ENCODE measurements around the gene SEC61A2. TPM values are rescaled to one million over a fixed set of nuclear protein-coding genes. Genes with fewer than 3 reads are reported as not detected.

Gene SEC61A2
- total RNA-seq, 4 donors from 2014 or later, result 4.1 to 8.5 (median 7.4) TPM

DNA sequence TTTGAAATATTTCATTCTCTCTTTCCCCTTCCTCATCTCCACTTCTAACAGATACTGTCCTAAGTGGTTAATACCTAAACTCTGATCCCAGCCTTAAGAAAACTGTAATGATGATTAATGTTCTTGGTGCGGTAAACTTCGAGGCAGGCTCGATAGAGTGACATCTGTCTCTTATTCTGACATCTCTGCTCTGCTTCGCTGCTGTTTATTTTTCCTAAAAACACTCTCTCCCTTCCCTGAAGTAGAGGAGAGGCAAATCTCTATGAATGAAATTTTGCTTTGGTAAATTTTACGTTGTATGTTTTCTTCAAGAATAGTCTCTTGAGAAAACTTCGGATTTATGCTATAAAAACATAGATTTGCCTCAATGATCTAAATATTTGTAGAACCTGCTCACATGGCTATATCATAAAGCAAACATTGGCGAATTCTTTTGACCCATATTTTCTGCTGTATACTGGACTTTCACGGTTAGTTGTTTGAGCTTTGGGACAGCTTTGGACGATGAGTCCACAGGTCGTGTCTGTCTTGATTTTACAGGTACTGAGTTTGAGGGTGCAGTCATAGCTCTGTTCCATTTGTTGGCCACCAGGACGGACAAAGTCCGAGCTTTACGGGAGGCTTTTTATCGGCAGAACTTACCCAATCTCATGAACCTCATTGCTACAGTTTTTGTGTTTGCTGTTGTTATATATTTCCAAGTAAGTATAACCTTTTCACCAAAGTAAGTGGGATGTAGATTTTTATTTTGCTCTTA is 27.1 kb downstream of the SEC61A2 start:
- TF ChIP-seq, protein P1, sequence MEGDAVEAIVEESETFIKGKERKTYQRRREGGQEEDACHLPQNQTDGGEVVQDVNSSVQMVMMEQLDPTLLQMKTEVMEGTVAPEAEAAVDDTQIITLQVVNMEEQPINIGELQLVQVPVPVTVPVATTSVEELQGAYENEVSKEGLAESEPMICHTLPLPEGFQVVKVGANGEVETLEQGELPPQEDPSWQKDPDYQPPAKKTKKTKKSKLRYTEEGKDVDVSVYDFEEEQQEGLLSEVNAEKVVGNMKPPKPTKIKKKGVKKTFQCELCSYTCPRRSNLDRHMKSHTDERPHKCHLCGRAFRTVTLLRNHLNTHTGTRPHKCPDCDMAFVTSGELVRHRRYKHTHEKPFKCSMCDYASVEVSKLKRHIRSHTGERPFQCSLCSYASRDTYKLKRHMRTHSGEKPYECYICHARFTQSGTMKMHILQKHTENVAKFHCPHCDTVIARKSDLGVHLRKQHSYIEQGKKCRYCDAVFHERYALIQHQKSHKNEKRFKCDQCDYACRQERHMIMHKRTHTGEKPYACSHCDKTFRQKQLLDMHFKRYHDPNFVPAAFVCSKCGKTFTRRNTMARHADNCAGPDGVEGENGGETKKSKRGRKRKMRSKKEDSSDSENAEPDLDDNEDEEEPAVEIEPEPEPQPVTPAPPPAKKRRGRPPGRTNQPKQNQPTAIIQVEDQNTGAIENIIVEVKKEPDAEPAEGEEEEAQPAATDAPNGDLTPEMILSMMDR (IDR thresholded peaks at IDR 0.05), result no peak
- TF ChIP-seq EP300 (IDR thresholded peaks at IDR 0.05) (no peak), POLR2A (IDR thresholded peaks at IDR 0.05; ENCODE audit: low read depth) (no peak), POLR2AphosphoS5 (IDR thresholded peaks at IDR 0.05) (no peak)
- Histone ChIP-seq H3K27ac (replicated peaks in 1 of 4) (no peak overlapping the region), H3K9me3 (no peaks in the 10 kb centered on the region), H3K4me1 (peaks cover 0 to 5% (median 0%) of the 10 kb centered on the region in 4 donors), H3K36me3 (peaks cover 14 to 67% (median 39%) of the 10 kb centered on the region in 4 donors), H3K4me3 (no peak overlapping the region), H3K27me3 (no peaks in the 10 kb centered on the region)
- 86% methylated on average over 14 of the region's 14 CpGs for WGBS
- intact Hi-C loops (cut with DNase I), result no loop called here
- DNase-seq (ENCODE audit: extremely low spot score), result no peak

DNA sequence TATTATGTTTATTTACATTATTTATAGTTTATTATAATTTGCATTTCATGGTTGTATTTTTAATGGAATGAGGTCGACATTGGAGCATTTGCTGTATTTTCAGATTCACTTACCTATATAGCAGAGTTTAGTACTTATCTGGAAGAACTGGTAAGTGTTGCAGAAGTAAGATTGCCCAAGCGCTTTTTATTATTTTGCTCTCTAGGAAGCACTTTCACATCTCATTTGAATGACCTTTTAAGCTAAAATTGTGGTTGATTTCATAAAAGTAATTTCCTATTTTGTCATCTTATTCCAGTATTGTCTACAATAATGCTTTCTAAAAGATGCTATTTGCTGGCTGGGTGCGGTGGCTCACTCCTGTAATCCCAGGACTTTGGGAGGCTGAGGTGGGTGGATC is 28.6 kb downstream of the SEC61A2 start:
- Histone ChIP-seq H3K9me3 (no peaks in the 10 kb centered on the region), H3K4me1 (peaks cover 0 to 5% (median 0%) of the 10 kb centered on the region in 4 donors), H3K27ac (replicated peaks in 1 of 4) (no peak overlapping the region), H3K36me3 (peaks cover 19 to 81% (median 53%) of the 10 kb centered on the region in 4 donors), H3K27me3 (no peaks in the 10 kb centered on the region), H3K4me3 (no peak overlapping the region)
- 92% methylated on average over 3 of the region's 3 CpGs for WGBS
- intact Hi-C loops (cut with DNase I), result no loop called here
- no peak for DNase-seq (ENCODE audit: extremely low spot score)
- TF ChIP-seq POLR2A (IDR thresholded peaks at IDR 0.05; ENCODE audit: low read depth) (no peak), EP300 (IDR thresholded peaks at IDR 0.05) (no peak), POLR2AphosphoS5 (IDR thresholded peaks at IDR 0.05) (no peak)
- TF ChIP-seq, protein P1 (IDR thresholded peaks at IDR 0.05), result no peak

DNA sequence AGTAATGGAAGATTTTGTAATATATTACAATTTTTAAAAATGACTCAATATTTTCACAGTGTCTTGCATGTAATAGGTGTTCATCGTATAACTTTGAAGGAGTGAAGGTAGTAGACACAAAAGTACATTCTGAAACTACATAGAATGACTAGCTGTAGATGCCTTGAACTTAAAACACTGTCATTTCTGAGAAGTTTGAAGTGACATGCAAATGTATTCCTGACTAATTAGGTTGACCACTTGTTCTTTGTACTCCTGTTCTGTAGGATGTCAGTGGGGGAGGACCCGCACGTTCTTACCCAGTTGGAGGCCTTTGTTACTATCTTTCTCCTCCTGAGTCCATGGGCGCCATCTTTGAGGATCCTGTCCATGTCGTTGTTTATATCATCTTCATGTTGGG is 31.2 kb downstream of the SEC61A2 start:
- no peak overlapping the region for H3K27ac ChIP-seq (replicated peaks in 1 of 4)
- no peak for TF ChIP-seq POLR2AphosphoS5 (IDR thresholded peaks at IDR 0.05)
- 95% methylated on average over 5 of the region's 5 CpGs for WGBS
- intact Hi-C loops (cut with DNase I), result no loop called here
- H3K36me3 ChIP-seq, result peaks cover 19 to 85% (median 71%) of the 10 kb centered on the region in 4 donors
- no peaks in the 10 kb centered on the region for H3K9me3 ChIP-seq
- no peaks in the 10 kb centered on the region for H3K27me3 ChIP-seq
- DNase-seq (ENCODE audit: extremely low spot score), result no peak
- H3K4me1 ChIP-seq, result no peaks in the 10 kb centered on the region
- H3K4me3 ChIP-seq, result no peak overlapping the region

DNA sequence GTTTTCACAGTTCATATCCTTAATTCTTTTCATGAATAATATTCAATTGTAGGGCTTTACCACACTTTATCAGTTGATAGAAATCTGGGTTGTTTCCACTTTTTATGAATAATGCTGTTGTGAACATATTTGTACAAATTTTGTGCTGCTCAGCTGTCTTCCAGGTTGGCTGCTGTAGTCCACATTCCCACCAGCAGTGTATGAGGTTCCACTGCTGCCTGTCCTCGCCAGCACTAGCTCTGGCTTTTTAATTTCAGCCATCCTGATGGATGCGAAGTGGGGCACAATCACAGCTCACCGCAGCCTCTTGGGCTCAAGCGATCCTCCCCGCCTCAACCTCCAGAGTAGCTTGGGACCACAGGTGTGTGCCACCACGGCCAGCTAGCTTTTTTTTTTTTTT is 33.5 kb downstream of the SEC61A2 start:
- H3K36me3 ChIP-seq, result peaks cover 15 to 88% (median 85%) of the 10 kb centered on the region in 4 donors
- no peaks in the 10 kb centered on the region for H3K9me3 ChIP-seq
- no peak for DNase-seq (ENCODE audit: extremely low spot score)
- TF ChIP-seq POLR2A (IDR thresholded peaks at IDR 0.05; ENCODE audit: low read depth), result no peak
- TF ChIP-seq POLR2AphosphoS5 (IDR thresholded peaks at IDR 0.05), result no peak
- TF ChIP-seq, protein P1 (IDR thresholded peaks at IDR 0.05), result no peak
- TF ChIP-seq EP300 (IDR thresholded peaks at IDR 0.05), result no peak
- no peak overlapping the region for H3K4me3 ChIP-seq
- no peaks in the 10 kb centered on the region for H3K27me3 ChIP-seq
- 96% methylated on average over 6 of the region's 6 CpGs for WGBS
- no peak overlapping the region for H3K27ac ChIP-seq (replicated peaks in 1 of 4)
- H3K4me1 ChIP-seq, result no peaks in the 10 kb centered on the region
- intact Hi-C loops (cut with DNase I), result no loop called here

DNA sequence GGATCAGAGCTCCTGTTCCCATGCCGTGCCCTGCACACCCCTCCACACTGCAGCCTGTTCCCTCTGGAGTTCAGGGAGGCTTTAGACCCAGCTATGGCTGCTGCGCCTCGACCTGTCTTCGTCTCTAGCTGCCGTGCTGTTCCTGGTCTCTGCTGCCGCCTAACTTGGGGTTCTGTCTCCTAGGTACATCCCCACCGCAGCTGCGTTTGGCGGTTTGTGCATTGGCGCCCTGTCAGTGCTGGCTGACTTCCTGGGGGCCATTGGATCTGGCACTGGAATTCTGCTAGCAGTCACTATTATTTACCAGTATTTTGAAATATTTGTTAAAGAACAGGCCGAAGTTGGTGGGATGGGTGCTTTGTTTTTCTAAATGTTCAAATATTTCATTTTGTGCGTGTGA is 34.6 kb downstream of the SEC61A2 start:
- H3K36me3 ChIP-seq, result peaks cover 16 to 88% (median 86%) of the 10 kb centered on the region in 4 donors
- intact Hi-C loops (cut with DNase I), result no loop called here
- TF ChIP-seq EP300 (IDR thresholded peaks at IDR 0.05) (no peak), POLR2AphosphoS5 (IDR thresholded peaks at IDR 0.05) (no peak), POLR2A (IDR thresholded peaks at IDR 0.05; ENCODE audit: low read depth) (no peak)
- TF ChIP-seq, protein P1 (IDR thresholded peaks at IDR 0.05), result no peak
- DNase-seq (ENCODE audit: extremely low spot score), result no peak
- H3K4me3 ChIP-seq, result no peak overlapping the region
- H3K27ac ChIP-seq (replicated peaks in 1 of 4), result no peak overlapping the region
- 85% methylated on average over 10 of the region's 12 CpGs for WGBS
- H3K27me3 ChIP-seq, result no peaks in the 10 kb centered on the region
- no peaks in the 10 kb centered on the region for H3K9me3 ChIP-seq
- H3K4me1 ChIP-seq, result no peaks in the 10 kb centered on the region

All from esophagus muscularis mucosa (tissue), 4 donors.